GM23338 (cell line): Measurements from ENCODE around the gene ULBP2. TPM values are rescaled to one million over a fixed set of nuclear protein-coding genes. Genes with fewer than 3 reads are reported as not detected.

Experiments used
- ATAC-seq: fragments of 200-7000 bp; cut with Tn5 transposase; 3 replicates; pipeline ENCODE4 v1.9.1; 2020
- DNase-seq: peaks from one replicate; pipeline ENCODE4 v3.0.0-alpha.2; 2015; ENCODE audit warnings: low spot score
- H2AFZ ChIP-seq: fragments of 200-600 bp; sonication (generic); 2 replicates; pipeline ENCODE4 v1.8.0; 2016; ENCODE audit warnings: antibody characterized with exemption, mild to moderate bottlenecking, moderate library complexity
- H3F3A ChIP-seq: fragments of 200-600 bp; sonication (generic); replicated peaks from 2 replicates; pipeline ENCODE4 v1.8.0; 2017; ENCODE audit warnings: antibody characterized with exemption, mixed run types, low read depth
- H3K27ac ChIP-seq: fragments of 200-600 bp; sonication (generic); 2 replicates; pipeline ENCODE4 v1.6.1; 2016; ENCODE audit warnings: low read depth
- H3K27me3 ChIP-seq: fragments of 200-600 bp; sonication (generic); 2 replicates; pipeline ENCODE4 v1.8.0; 2016; ENCODE audit warnings: mild to moderate bottlenecking, mixed run types, moderate library complexity; ENCODE audit not compliant: insufficient read depth
- H3K36me3 ChIP-seq: fragments of 200-600 bp; sonication (generic); 2 replicates; pipeline ENCODE4 v1.8.0; 2016; ENCODE audit warnings: mild to moderate bottlenecking; ENCODE audit not compliant: insufficient read depth
- H3K4me1 ChIP-seq: fragments of 200-600 bp; sonication (generic); 2 replicates; pipeline ENCODE4 v1.8.0; 2016; ENCODE audit warnings: mild to moderate bottlenecking, moderate library complexity; ENCODE audit not compliant: insufficient read depth
- H3K4me2 ChIP-seq: fragments of 200-600 bp; sonication (generic); 2 replicates; pipeline ENCODE4 v1.7.1; 2017; ENCODE audit warnings: mixed run types
- H3K4me3 ChIP-seq: fragments of 200-600 bp; sonication (generic); 2 replicates; pipeline ENCODE4 v1.6.1; 2016; ENCODE audit warnings: mixed run types
- H3K79me2 ChIP-seq: fragments of 200-600 bp; sonication (generic); replicated peaks from 2 replicates; pipeline ENCODE4 v1.8.0; 2017; ENCODE audit warnings: mild to moderate bottlenecking; ENCODE audit not compliant: insufficient read depth
- H3K9me2 ChIP-seq: fragments of 200-600 bp; sonication (generic); 2 replicates; pipeline ENCODE4 v1.8.0; 2017; ENCODE audit not compliant: insufficient read depth
- H4K20me1 ChIP-seq: fragments of 200-600 bp; sonication (generic); replicated peaks from 2 replicates; pipeline ENCODE4 v1.8.0; 2017; ENCODE audit warnings: mild to moderate bottlenecking; ENCODE audit not compliant: insufficient read depth
- H3K27ac Mint-ChIP-seq: 2 replicates; pipeline ENCODE4 v1.8.0; 2020; ENCODE audit warnings: inconsistent platforms, mild to moderate bottlenecking, moderate library complexity, mixed read lengths
- H3K27me3 Mint-ChIP-seq: 3 replicates; pipeline ENCODE4 v1.8.0; 2022; ENCODE audit warnings: low read depth, mild to moderate bottlenecking, moderate library complexity, mixed read lengths, inconsistent platforms; ENCODE audit not compliant: insufficient read depth, poor library complexity
- H3K36me3 Mint-ChIP-seq: 3 replicates; pipeline ENCODE4 v1.8.0; 2021; ENCODE audit warnings: low read depth, mild to moderate bottlenecking, inconsistent platforms, moderate library complexity, mixed read lengths
- H3K4me1 Mint-ChIP-seq: 3 replicates; pipeline ENCODE4 v1.8.0; 2020; ENCODE audit warnings: mild to moderate bottlenecking, inconsistent platforms, mixed read lengths
- H3K4me3 Mint-ChIP-seq: 3 replicates; pipeline ENCODE4 v1.8.0; 2021; ENCODE audit warnings: moderate library complexity, mild to moderate bottlenecking, inconsistent platforms, mixed read lengths
- H3K9me3 Mint-ChIP-seq: 3 replicates; pipeline ENCODE4 v1.8.0; 2020; ENCODE audit warnings: moderate library complexity, mild to moderate bottlenecking, inconsistent platforms, mixed read lengths
- CTCF ChIP-seq, 2 experiments: fragments of 200-600 bp in 1 of 2; sonication (generic) in 1 of 2; conservative IDR thresholded peaks; 2 replicates each; pipeline versions ENCODE4 v1.5.1 to v1.6.1; 2016 to 2017; ENCODE audit warnings: antibody characterized with exemption in 2 of 2, low read depth in 2 of 2, mild to moderate bottlenecking in 2 of 2, moderate library complexity in 1 of 2
- EZH2 ChIP-seq: fragments of 200-600 bp; sonication (generic); IDR thresholded peaks from one replicate; pipeline ENCODE4 v1.8.0; 2017; ENCODE audit warnings: antibody characterized with exemption, mild to moderate bottlenecking, low read depth; ENCODE audit not compliant: unreplicated experiment
- REST ChIP-seq: IDR thresholded peaks from one replicate; pipeline ENCODE4 v1.6.1; 2018; ENCODE audit warnings: antibody characterized with exemption; ENCODE audit not compliant: unreplicated experiment
- polyA plus RNA-seq: library from polyadenylated mRNA; unstranded; fragments of >200 nt; fragmentation: Nextera tagmentation; extraction: Ambion mirVana; gene quantifications from 2 replicates; pipeline ENCODE4 v1.2.1, GENCODE V29; 2016
- total RNA-seq: library from RNA; depleted of rRNA; stranded (reverse); fragments of >200 nt; shearing (Covaris generic); gene quantifications from 2 replicates; pipeline ENCODE4 v1.2.3, GENCODE V29; 2014
- TF ChIP-seq, protein P1 (sequence below): fragments of 250-450 bp; sonication (Bioruptor Pico); IDR thresholded peaks from 2 replicates; pipeline ENCODE4 v1.5.0; 2020; ENCODE audit warnings: mild to moderate bottlenecking, moderate library complexity

The ULBP2 gene
- total and polyA plus RNA-seq, 2 experiments from 2014 or later = not detected

GRCh38 chr6:149939909-149940671 is 1.7 kb upstream of the ULBP2 start:
- Mint-ChIP-seq H3K9me3 (peaks cover 2% of the 10 kb centered on the region), H3K4me1 (peaks cover 11% of the 10 kb centered on the region), H3K4me3 (peak overlapping the region; percentile 35; the same call in 1 of the 3 replicates), H3K36me3 (no peaks in the 10 kb centered on the region; the same call in 2 of the 3 replicates), H3K27me3 (peaks cover 92% of the 10 kb centered on the region), H3K27ac (no peak overlapping the region)
- Histone ChIP-seq H3K36me3 (no peaks in the 10 kb centered on the region), H3K4me2 (no peak overlapping the region), H3K4me3 (no peak overlapping the region), H3K79me2 (no peaks in the 10 kb centered on the region), H4K20me1 (no peaks in the 10 kb centered on the region; the same call in 1 of the 2 replicates), H3K27ac (no peak overlapping the region), H3K27me3 (peaks cover 90% of the 10 kb centered on the region), H3F3A (no peaks in the 10 kb centered on the region), H3K4me1 (peaks cover 8% of the 10 kb centered on the region; the same call in 1 of the 2 replicates), H3K9me2 (no peaks in the 10 kb centered on the region), H2AFZ (no peak overlapping the region)
- DNase-seq (no peak), ATAC-seq (no peak)
- TF ChIP-seq, protein P1, sequence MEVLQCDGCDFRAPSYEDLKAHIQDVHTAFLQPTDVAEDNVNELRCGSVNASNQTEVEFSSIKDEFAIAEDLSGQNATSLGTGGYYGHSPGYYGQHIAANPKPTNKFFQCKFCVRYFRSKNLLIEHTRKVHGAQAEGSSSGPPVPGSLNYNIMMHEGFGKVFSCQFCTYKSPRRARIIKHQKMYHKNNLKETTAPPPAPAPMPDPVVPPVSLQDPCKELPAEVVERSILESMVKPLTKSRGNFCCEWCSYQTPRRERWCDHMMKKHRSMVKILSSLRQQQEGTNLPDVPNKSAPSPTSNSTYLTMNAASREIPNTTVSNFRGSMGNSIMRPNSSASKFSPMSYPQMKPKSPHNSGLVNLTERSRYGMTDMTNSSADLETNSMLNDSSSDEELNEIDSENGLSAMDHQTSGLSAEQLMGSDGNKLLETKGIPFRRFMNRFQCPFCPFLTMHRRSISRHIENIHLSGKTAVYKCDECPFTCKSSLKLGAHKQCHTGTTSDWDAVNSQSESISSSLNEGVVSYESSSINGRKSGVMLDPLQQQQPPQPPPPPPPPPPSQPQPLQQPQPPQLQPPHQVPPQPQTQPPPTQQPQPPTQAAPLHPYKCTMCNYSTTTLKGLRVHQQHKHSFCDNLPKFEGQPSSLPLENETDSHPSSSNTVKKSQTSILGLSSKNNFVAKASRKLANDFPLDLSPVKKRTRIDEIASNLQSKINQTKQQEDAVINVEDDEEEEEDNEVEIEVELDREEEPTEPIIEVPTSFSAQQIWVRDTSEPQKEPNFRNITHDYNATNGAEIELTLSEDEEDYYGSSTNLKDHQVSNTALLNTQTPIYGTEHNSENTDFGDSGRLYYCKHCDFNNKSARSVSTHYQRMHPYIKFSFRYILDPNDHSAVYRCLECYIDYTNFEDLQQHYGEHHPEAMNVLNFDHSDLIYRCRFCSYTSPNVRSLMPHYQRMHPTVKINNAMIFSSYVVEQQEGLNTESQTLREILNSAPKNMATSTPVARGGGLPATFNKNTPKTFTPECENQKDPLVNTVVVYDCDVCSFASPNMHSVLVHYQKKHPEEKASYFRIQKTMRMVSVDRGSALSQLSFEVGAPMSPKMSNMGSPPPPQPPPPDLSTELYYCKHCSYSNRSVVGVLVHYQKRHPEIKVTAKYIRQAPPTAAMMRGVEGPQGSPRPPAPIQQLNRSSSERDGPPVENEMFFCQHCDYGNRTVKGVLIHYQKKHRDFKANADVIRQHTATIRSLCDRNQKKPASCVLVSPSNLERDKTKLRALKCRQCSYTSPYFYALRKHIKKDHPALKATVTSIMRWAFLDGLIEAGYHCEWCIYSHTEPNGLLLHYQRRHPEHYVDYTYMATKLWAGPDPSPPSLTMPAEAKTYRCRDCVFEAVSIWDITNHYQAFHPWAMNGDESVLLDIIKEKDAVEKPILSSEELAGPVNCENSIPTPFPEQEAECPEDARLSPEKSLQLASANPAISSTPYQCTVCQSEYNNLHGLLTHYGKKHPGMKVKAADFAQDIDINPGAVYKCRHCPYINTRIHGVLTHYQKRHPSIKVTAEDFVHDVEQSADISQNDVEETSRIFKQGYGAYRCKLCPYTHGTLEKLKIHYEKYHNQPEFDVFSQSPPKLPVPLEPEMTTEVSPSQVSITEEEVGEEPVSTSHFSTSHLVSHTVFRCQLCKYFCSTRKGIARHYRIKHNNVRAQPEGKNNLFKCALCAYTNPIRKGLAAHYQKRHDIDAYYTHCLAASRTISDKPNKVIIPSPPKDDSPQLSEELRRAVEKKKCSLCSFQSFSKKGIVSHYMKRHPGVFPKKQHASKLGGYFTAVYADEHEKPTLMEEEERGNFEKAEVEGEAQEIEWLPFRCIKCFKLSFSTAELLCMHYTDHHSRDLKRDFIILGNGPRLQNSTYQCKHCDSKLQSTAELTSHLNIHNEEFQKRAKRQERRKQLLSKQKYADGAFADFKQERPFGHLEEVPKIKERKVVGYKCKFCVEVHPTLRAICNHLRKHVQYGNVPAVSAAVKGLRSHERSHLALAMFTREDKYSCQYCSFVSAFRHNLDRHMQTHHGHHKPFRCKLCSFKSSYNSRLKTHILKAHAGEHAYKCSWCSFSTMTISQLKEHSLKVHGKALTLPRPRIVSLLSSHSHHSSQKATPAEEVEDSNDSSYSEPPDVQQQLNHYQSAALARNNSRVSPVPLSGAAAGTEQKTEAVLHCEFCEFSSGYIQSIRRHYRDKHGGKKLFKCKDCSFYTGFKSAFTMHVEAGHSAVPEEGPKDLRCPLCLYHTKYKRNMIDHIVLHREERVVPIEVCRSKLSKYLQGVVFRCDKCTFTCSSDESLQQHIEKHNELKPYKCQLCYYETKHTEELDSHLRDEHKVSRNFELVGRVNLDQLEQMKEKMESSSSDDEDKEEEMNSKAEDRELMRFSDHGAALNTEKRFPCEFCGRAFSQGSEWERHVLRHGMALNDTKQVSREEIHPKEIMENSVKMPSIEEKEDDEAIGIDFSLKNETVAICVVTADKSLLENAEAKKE = no peak
- TF ChIP-seq CTCF (conservative IDR thresholded peaks at IDR 0.05; ENCODE audit: low read depth in 2 of 2) = no peak
- TF ChIP-seq REST = no peak
- peak; percentile 55 for TF ChIP-seq EZH2
